GM21360 (cell line): Measurements from ENCODE around the gene PLEKHA8.

Source experiments
- ATAC-seq: cut with Tn5 transposase; IDR thresholded peaks from one replicate; pipeline ENCODE4 v1.9.1; 2021; ENCODE audit warnings: mild to moderate bottlenecking, moderate library complexity; ENCODE audit not compliant: unreplicated experiment

PLEKHA8 gene

GRCh38 chr7:30022991-30023390 is 5.2 kb upstream of the PLEKHA8 start:
- no peak for ATAC-seq

- no peak for ATAC-seq
Observed at GRCh38 chr7:30023524-30023923, 4.7 kb upstream of the PLEKHA8 start.

- ATAC-seq: peak; percentile 75
Observed at GRCh38 chr7:30026229-30027064, 1.8 kb upstream of the PLEKHA8 start, which contains the start of gene FKBP14. FKBP14 (minus strand) TSS chr7:30026702; CDS start chr7:30026508, 194 bp downstream.

- ATAC-seq: no peak
Observed at GRCh38 chr7:30027065-30027456, 1.2 kb upstream of the PLEKHA8 start.

- ATAC-seq: peak; percentile 1
Observed at GRCh38 chr7:30027740-30028215, 434 bp upstream of the PLEKHA8 start.

- ATAC-seq: peak; percentile 15
Observed at GRCh38 chr7:30028749-30029635, 780 bp downstream of the PLEKHA8 start.

- ATAC-seq: no peak
Observed at GRCh38 chr7:30029696-30030095, 1.5 kb downstream of the PLEKHA8 start.

- ATAC-seq: no peak
Observed at GRCh38 chr7:30032310-30033125, 4.3 kb downstream of the PLEKHA8 start.

GRCh38 chr7:30034501-30034900 is 6.3 kb downstream of the PLEKHA8 start:
- ATAC-seq: no peak

GRCh38 chr7:30036220-30036619 is 8.0 kb downstream of the PLEKHA8 start:
- ATAC-seq: no peak

GRCh38 chr7:30038196-30038980 is 10.2 kb downstream of the PLEKHA8 start:
- ATAC-seq: no peak

GRCh38 chr7:30040938-30041337 is 12.7 kb downstream of the PLEKHA8 start:
- ATAC-seq: no peak

- ATAC-seq: no peak
Observed at GRCh38 chr7:30041526-30042269, 13.5 kb downstream of the PLEKHA8 start.

GRCh38 chr7:30046127-30046770 is 18.0 kb downstream of the PLEKHA8 start:
- no peak for ATAC-seq

- no peak for ATAC-seq
Observed at GRCh38 chr7:30047124-30047523, 18.9 kb downstream of the PLEKHA8 start.

- ATAC-seq: no peak
Observed at GRCh38 chr7:30048582-30048981, 20.4 kb downstream of the PLEKHA8 start.

GRCh38 chr7:30049173-30049572 is 21.0 kb downstream of the PLEKHA8 start:
- no peak for ATAC-seq

GRCh38 chr7:30053068-30053467 is 24.9 kb downstream of the PLEKHA8 start:
- ATAC-seq: no peak

- no peak for ATAC-seq
Observed at GRCh38 chr7:30057741-30058140, 29.5 kb downstream of the PLEKHA8 start.
